Stimulated activated CD8-positive, alpha-beta memory T cell treated with anti-CD3 and anti-CD28 coated beads, Interleukin-4, amount 100 ng/mL, for 1 hour (primary cell): ENCODE results near the gene REV3L.
"Not testable (repeated sequence)": the region's sequence is repeated elsewhere in the genome, so short reads cannot be mapped to it uniquely, and the experiment has no call there.

Source experiments
- DNase-seq, 2 donors: peaks; one replicate each; pipeline ENCODE4 v3.0.0-alpha.2; 2020; ENCODE audit warnings: low read depth in 2 of 2, low spot score in 1 of 2

The REV3L gene

GRCh38 chr6:111494951-111495635, 12.1 kb upstream of the REV3L start:
- DNase-seq, result no peak

GRCh38 chr6:111492499-111492898, 9.5 kb upstream of the REV3L start:
- no peak for DNase-seq

- DNase-seq, result no peak
Observed at GRCh38 chr6:111490067-111490466, 7.0 kb upstream of the REV3L start.

- DNase-seq, result no peak
Observed at GRCh38 chr6:111487661-111488060, 4.6 kb upstream of the REV3L start.

GRCh38 chr6:111486921-111487320, 3.9 kb upstream of the REV3L start:
- DNase-seq, result no peak

GRCh38 chr6:111486475-111486874, 3.5 kb upstream of the REV3L start:
- DNase-seq, result no peak

GRCh38 chr6:111485342-111485741, 2.3 kb upstream of the REV3L start:
- no peak for DNase-seq

GRCh38 chr6:111484633-111484930, 1.6 kb upstream of the REV3L start:
- no peak for DNase-seq

GRCh38 chr6:111483736-111484632, 966 bp upstream of the REV3L start:
- peak; percentile 47 to 70 for DNase-seq

- peak in 1 of 2 donors; percentile 8 for DNase-seq
Observed at GRCh38 chr6:111482188-111482958, 645 bp downstream of the REV3L start.

GRCh38 chr6:111481836-111482187, 1.2 kb downstream of the REV3L start:
- no peak for DNase-seq

- no peak for DNase-seq
Observed at GRCh38 chr6:111480988-111481822, 1.8 kb downstream of the REV3L start.

- no peak for DNase-seq
Observed at GRCh38 chr6:111478749-111479148, 4.3 kb downstream of the REV3L start.

- DNase-seq, result no peak
Observed at GRCh38 chr6:111478064-111478476, 4.9 kb downstream of the REV3L start.

- DNase-seq, result no peak
Observed at GRCh38 chr6:111477481-111477938, 5.5 kb downstream of the REV3L start.

GRCh38 chr6:111476061-111476460, 7.0 kb downstream of the REV3L start:
- not testable (repeated sequence) for DNase-seq

- no peak for DNase-seq
Observed at GRCh38 chr6:111474771-111475170, 8.2 kb downstream of the REV3L start.

GRCh38 chr6:111474106-111474505, 8.9 kb downstream of the REV3L start:
- DNase-seq, result no peak

- DNase-seq, result no peak
Observed at GRCh38 chr6:111472933-111473435, 10.0 kb downstream of the REV3L start.

GRCh38 chr6:111471958-111472357, 11.1 kb downstream of the REV3L start:
- no peak for DNase-seq

- DNase-seq, result no peak
Observed at GRCh38 chr6:111471533-111471932, 11.5 kb downstream of the REV3L start.
